ENCODE measurements around the gene MTHFR.

MTHFR gene

DNA sequence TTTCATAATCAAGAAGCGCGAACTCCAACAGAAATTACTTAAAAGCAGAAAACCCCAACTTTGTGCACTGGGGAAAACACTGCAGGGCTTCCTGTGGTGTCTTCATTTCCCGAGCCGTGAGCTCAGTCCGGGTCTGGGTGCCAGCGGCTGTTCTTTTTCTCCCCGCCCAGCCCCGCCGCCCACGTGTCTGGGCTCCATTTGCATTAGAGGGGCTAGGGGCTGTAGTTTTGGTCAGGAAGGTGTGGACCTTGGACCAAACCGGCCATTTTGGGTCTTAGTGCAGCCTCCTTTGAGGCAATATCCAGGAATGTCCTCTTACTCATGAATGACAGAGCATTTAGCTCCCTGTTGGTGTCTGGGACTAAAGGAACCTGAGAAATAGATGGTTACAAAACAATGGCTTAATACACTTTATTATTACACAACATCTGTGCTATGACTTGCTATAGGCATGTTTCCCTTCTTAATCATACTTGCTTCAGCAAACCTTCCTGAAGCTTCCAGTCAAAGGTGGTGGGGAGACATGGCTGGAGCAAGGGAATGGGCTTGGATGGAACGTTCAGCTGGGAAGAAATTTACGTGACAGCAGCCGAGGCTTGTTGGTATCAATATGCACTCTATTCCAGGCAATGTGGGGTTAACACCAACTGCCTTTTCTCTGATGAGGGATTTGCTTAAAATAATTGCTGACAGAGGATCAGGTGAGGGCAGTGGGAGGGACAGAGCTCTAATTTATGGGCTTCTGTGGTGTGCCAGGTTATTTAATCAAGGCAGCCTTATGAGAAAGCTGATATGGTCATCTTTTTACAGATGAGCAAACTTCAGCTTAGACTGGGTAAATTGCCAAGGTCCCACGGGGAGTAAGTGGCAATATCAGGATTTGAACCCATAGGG lies 68.8 kb downstream of the MTHFR start:
- H3K4me1 ChIP-seq (ENCODE audit: control insufficient read depth, insufficient read depth, low read length): peaks cover 24% of the 10 kb centered on the region
- H3K27ac ChIP-seq (ENCODE audit: low read depth, low read length): peak overlapping the region; percentile 97
- 0 out of 2 replicates have a peak, but pooled peaks cover 9% of the 10 kb centered on the region for H3K36me3 ChIP-seq (ENCODE audit: control insufficient read depth, insufficient read depth, low read length)
- no peaks in the 10 kb centered on the region for H3K27me3 ChIP-seq (ENCODE audit: control insufficient read depth, insufficient read depth, low read length)
- H3K9ac ChIP-seq (ENCODE audit: low read depth, low read length): peak overlapping the region; percentile 79
- H3K9me3 ChIP-seq (ENCODE audit: control insufficient read depth, insufficient read depth, low read length): no peaks in the 10 kb centered on the region
- H3K4me3 ChIP-seq (ENCODE audit: low read depth, low read length): peak overlapping the region; percentile 93

DNA sequence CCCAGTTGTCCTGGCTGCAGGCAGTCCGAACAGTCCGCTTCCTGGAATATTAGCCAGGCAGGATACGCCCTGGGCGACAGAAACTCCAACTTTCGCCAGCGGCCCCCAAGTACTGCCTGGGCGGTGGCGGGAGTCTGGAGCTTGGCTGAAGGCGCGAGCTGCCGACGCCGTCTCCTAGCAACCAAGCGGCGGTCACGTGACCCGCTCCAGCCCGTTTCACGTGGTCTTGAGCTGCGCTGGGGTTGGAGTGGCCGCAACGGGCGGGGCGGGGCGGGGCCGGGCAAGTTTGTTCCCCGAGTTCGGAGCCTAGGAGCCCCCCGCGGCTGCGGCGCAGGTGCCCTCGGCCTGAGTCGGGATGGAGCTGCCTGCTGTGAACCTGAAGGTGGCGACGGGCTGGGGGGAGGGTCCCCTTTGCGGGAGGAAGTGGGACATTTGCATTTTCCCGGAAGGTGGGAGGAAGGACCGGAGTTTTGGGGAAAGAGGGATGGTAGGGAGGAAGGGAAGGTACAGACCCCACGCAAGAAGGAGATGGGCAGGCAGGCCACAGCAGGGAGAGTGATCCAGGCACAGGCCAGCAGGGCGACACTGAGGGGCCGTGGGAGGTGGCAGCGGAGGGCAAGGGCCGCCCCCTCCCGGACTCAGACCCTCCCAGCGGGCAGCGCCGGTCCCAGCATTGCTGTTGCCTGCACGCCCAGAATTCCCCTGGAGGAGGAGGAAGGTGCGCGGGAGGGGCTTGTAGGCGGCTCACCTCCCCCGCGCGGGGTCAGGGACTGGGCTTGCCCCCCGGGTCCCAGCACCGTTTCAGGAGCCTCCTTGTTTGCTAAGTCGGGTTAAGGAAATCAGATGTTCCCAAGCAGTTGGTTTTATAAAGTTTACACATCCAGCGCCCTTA lies 69.7 kb downstream of the MTHFR start, which contains the start of gene AGTRAP:
Gene AGTRAP (plus strand): TSS at position 283 of the 892 bp plus-strand sequence. CDS start 73 bp downstream, at position 356.
- Histone ChIP-seq H3K27me3 (ENCODE audit: control insufficient read depth, insufficient read depth, low read length) (no peaks in the 10 kb centered on the region), H3K36me3 (ENCODE audit: control insufficient read depth, insufficient read depth, low read length) (0 out of 2 replicates have a peak, but pooled peaks cover 9% of the 10 kb centered on the region), H3K9ac (ENCODE audit: low read depth, low read length) (peak within 1 kb of the TSS; percentile 79), H3K4me1 (ENCODE audit: control insufficient read depth, insufficient read depth, low read length) (peaks cover 31% of the 10 kb centered on the region), H3K9me3 (ENCODE audit: control insufficient read depth, insufficient read depth, low read length) (no peaks in the 10 kb centered on the region), H3K27ac (ENCODE audit: low read depth, low read length) (peak within 1 kb of the TSS; percentile 97), H3K4me3 (ENCODE audit: low read depth, low read length) (peak within 1 kb of the TSS; percentile 93)

Data from HUES48 (cell line).